GM21526 (cell line): ENCODE results near the gene SLC39A11.
"Not testable (repeated sequence)": the region's sequence is repeated elsewhere in the genome, so short reads cannot be mapped to it uniquely, and the experiment has no call there.

Experiments
- ATAC-seq: cut with Tn5 transposase; IDR thresholded peaks from one replicate; pipeline ENCODE4 v1.9.1; 2021; ENCODE audit warnings: moderate library complexity; ENCODE audit not compliant: unreplicated experiment, low FRiP score

Gene SLC39A11

GRCh38 chr17:73111386-73111785, 18.9 kb upstream of the SLC39A11 start:
- no peak for ATAC-seq

GRCh38 chr17:73107191-73107590, 14.7 kb upstream of the SLC39A11 start:
- no peak for ATAC-seq

- no peak for ATAC-seq
Measured at GRCh38 chr17:73105431-73105830, 12.9 kb upstream of the SLC39A11 start.

DNA sequence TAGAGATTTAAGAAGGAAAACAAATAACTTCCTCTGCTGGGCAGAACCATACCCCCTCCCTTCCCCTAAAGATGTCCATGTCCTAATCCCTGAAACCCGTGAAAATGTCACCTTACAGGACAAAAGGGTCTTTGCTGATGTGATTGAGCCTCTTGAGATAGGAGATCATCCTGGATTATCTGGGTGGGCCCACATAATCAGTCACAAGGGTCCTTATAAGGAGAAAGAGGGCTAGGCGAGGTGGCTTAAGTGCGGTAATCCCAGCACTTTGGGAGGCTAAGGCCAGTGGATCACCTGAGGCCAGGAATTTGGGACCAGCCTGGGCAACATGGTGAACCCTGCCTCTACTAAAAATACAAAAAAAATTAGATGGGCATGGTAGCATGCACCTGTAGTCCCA, 12.0 kb upstream of the SLC39A11 start:
- no peak for ATAC-seq

DNA sequence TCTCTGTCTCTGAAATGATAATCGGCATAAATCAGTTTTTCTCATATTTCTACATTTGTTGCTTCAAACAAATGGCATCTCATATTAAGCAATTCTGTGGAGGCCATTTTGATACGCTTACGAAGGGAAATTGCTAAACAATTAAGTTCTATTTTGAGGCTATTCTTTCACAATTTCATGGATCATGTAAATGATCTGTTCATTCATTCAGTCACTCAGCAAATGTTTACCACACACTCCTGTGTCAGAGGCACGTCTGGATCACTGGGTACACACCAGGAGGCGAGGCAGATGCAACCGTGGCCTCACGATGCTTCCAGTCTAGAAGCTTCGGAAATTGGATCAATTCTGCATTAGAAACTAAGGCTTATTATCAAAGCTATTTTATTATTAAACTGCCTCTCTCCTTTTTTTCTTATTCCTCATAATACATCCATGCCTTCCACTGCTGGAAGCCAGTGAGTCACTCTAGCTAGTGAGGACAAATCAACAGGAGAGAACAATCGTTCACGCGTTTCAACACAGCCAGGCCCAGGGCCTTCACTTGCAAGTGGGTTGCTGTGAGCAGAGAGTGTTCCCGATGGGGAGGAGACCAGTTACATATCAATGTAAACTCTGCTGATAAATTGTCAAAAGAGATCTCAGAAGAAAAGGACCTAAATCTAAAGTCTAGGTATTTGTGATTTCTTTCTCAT, 11.3 kb upstream of the SLC39A11 start:
- ATAC-seq, result no peak

DNA sequence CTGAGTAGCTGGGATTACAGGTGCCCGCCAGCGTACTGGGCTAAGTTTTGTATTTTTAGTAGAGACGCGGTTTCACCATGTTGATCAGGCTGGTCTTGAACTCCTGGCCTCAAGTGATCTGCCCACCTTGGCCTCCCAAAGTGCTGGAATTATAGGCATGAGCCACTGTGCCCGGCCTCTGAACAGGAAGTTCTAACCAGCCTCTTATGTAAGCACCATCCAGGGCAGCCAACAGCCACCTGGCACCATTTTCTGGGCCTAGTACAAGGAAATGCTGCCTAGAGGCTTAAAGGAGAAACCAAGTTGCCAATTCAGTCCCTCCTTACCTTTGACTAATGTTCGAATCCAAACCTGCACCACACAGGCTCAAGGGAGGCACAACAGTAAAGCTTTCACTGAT, 8.5 kb upstream of the SLC39A11 start:
- no peak for ATAC-seq

GRCh38 chr17:73100363-73100762, 7.9 kb upstream of the SLC39A11 start:
- ATAC-seq, result no peak

- ATAC-seq, result no peak
Measured at GRCh38 chr17:73099511-73099910, 7.0 kb upstream of the SLC39A11 start.

GRCh38 chr17:73098919-73099318, 6.4 kb upstream of the SLC39A11 start:
- ATAC-seq, result no peak

DNA sequence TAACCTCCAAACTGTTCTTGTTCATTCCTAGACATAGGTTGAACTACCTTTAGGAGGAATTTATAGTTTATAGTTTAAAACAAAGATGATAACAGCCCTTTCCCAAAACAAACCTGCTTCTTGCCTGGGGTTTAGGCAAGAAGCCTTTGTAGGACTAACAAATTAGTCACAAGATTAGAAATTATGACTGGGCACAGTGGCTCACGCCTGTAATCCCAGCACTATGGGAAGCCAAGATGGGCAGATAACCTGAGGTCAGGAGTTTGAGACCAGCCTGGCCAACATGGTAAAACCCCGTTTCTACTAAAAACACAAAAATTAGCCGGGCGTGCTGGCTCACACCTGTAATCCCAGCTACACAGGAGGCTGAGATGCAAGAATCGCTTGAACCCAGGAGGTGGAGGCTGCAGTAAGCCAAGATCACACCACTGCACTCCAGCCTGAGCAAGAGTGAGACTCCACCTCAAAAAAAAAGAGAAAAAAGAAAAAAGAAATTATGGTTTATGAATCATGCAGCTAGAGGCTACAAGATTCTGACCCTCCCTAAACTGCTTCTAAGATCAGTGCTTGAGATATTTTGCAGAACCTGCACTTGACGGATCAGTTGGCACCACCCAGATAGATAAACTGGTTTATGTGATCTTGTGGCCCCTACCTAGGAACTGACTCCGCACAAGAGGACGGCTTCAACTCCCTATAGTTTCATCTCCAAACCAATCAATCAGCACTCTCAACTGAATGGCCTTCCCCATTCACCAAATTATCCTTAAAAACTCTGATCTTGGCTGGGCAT, 5.7 kb upstream of the SLC39A11 start:
- not testable (repeated sequence) for ATAC-seq

GRCh38 chr17:73096866-73097265, 4.4 kb upstream of the SLC39A11 start:
- no peak for ATAC-seq

DNA sequence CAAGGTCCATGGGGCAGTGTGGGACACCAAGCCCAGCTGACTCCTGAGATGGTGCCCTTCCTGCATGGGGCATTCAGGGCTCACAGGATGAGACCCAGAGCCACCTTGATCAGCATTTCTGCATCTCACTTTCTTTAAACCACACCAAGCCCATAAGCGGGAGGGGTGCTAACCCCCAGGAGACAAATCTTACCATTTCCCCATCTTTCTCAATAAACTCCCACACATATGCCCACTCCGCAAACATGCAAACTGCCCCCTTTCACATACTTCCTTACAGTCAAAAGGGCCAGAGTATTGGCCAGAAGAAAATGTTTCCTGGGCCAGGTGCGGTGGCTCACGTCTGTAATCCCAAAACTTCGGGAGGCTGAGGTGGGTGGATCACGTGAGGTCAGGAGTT, 3.7 kb upstream of the SLC39A11 start:
- no peak for ATAC-seq

DNA sequence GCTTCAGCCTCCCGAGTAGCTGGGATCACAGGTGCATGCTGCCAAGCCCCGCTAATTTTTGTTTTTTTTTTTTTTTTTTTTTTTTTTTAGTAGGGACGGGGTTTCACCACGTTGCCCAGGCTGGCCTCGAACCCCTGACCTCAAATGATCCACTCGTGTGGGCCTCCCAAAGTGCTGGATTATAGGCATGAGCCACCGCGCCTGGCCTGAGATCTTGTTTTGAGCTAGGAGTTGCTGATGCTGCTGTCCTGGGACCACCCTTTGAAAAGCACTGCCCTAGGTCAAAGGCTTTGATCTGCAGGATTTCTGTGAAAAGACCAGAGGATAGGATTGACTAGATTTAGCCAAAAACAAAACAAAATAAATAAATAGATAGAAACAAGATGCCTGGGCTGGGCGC, 798 bp upstream of the SLC39A11 start:
- ATAC-seq, result no peak

GRCh38 chr17:73091770-73092522, 542 bp downstream of the SLC39A11 start:
- peak; percentile 15 for ATAC-seq

DNA sequence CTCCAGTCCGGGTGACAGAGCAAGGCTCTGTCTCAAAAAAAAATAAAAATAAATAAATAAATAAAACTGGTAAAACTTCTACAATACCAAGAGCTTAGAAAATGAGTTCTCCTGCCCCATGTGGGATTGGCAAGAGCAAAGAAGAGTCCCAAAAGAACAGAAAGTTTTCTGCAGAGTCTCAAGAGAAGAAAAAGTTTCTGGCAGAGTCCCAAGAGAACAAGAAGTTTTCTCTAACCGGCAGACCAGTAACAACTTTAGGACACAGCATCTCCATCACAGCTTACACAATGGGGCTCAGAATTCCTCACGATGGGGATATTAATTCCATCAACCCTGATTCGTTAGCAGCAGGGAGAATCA, 1.1 kb downstream of the SLC39A11 start:
- no peak for ATAC-seq

GRCh38 chr17:73090396-73091202, 1.9 kb downstream of the SLC39A11 start:
- no peak for ATAC-seq

- no peak for ATAC-seq
Measured at GRCh38 chr17:73089322-73090317, 2.9 kb downstream of the SLC39A11 start.

DNA sequence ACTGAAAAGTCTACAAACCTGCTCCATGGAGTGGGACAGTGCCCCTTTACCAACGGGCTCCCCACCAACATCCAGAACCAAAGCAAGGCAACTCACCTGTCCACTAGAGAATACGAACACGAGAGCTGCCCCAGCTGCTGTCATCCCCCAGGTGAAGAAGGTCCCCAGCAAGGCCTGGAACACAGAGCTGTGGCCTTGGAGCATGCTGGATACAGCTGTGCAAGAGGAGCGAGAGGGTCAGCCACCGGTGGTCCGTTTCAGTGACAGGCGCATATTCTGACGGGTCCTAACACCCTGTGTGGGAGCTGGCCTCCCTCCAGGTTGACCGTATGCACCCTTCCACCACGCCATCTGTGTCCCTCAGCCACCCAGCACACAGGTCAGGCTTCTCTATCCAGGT, 3.9 kb downstream of the SLC39A11 start:
- ATAC-seq, result no peak

- no peak for ATAC-seq
Measured at GRCh38 chr17:73083432-73083831, 9.1 kb downstream of the SLC39A11 start.
